GM12892 (cell line): ENCODE measurements around the gene CASKIN2.
A peak's percentile ranks its signal among the peaks of the same experiment; 100 is the strongest.
"Not testable (repeated sequence)": the region's sequence is repeated elsewhere in the genome, so short reads cannot be mapped to it uniquely, and the experiment has no call there.

ENCODE experiments used
- DNase-seq: peaks from one replicate; pipeline ENCODE4 v3.0.0; 2011; ENCODE audit not compliant: insufficient read length
- FAIRE-seq: peaks from 2 replicates; lab custom pipeline; 2011; peaks lifted over from hg19 to GRCh38; lab: Jason Lieb, UNC
- POLR2A ChIP-seq: IDR thresholded peaks from 2 replicates; pipeline ENCODE4 v1.6.1; 2011; ENCODE audit warnings: low read depth, low read length, control low read depth
- POLR2AphosphoS5 ChIP-seq: IDR thresholded peaks from 2 replicates; pipeline ENCODE4 v1.6.1; 2011; ENCODE audit warnings: low read depth, low read length, control low read depth
- TAF1 ChIP-seq: IDR thresholded peaks from 2 replicates; pipeline ENCODE4 v1.6.1; 2011; ENCODE audit warnings: low read depth, mild to moderate bottlenecking, control low read depth, low read length, borderline replicate concordance

Gene CASKIN2

GRCh38 chr17:75525806-75526554 is 10.6 kb upstream of the CASKIN2 start:
- no peak for FAIRE-seq
- no peak for TF ChIP-seq TAF1
- no peak for TF ChIP-seq POLR2AphosphoS5
- TF ChIP-seq POLR2A: no peak
- no peak for DNase-seq

GRCh38 chr17:75524970-75525805 is 9.9 kb upstream of the CASKIN2 start, which contains the start of gene LLGL2:
Gene LLGL2, plus strand, starts transcription at chr17:75525697. Its CDS starts 17,730 bp downstream, at chr17:75543427.
- no peak for TF ChIP-seq POLR2AphosphoS5
- peak; percentile 32; the same call in 1 of the 2 replicates for TF ChIP-seq POLR2A
- DNase-seq: peak; percentile 94
- FAIRE-seq: no peak

GRCh38 chr17:75524269-75524969 is 9.1 kb upstream of the CASKIN2 start:
- FAIRE-seq (no peak), DNase-seq (no peak)
- TF ChIP-seq POLR2AphosphoS5: no peak
- no peak for TF ChIP-seq TAF1

GRCh38 chr17:75523647-75524046 is 8.3 kb upstream of the CASKIN2 start:
- DNase-seq (no peak), FAIRE-seq (no peak)

GRCh38 chr17:75521951-75522727 is 6.8 kb upstream of the CASKIN2 start:
- DNase-seq (no peak), FAIRE-seq (no peak)
- no peak for TF ChIP-seq POLR2AphosphoS5
- TF ChIP-seq POLR2A: no peak
- TF ChIP-seq TAF1: no peak

More at GRCh38 chr17:75523647-75524046, 8.3 kb upstream of the CASKIN2 start:
- TF ChIP-seq TAF1: no peak
- TF ChIP-seq POLR2AphosphoS5: no peak
- no peak for TF ChIP-seq POLR2A

GRCh38 chr17:75521290-75521689 is 6.0 kb upstream of the CASKIN2 start:
- no peak for TF ChIP-seq POLR2A
- TF ChIP-seq POLR2AphosphoS5: no peak
- no peak for TF ChIP-seq TAF1
- no peak for DNase-seq
- FAIRE-seq: no peak

- DNase-seq, FAIRE-seq: not testable (repeated sequence)
Measured at GRCh38 chr17:75520413-75520812, 5.1 kb upstream of the CASKIN2 start.

GRCh38 chr17:75518983-75519537 is 3.7 kb upstream of the CASKIN2 start:
- no peak for TF ChIP-seq TAF1
- TF ChIP-seq POLR2AphosphoS5: no peak
- TF ChIP-seq POLR2A: no peak
- FAIRE-seq (no peak), DNase-seq (no peak)

GRCh38 chr17:75518201-75518600 is 2.9 kb upstream of the CASKIN2 start:
- DNase-seq (no peak), FAIRE-seq (peak; percentile 69)

GRCh38 chr17:75517297-75517865 is 2.0 kb upstream of the CASKIN2 start:
- no peak for DNase-seq
- no peak for TF ChIP-seq POLR2AphosphoS5
- no peak for TF ChIP-seq TAF1
- TF ChIP-seq POLR2A: no peak
- FAIRE-seq: peak; percentile 50

More at GRCh38 chr17:75518201-75518600, 2.9 kb upstream of the CASKIN2 start:
- TF ChIP-seq POLR2AphosphoS5 (no peak), POLR2A (no peak), TAF1 (no peak)
